ENCODE data around the gene SENP1.
"Not testable (repeated sequence)": the region's sequence is repeated elsewhere in the genome, so short reads cannot be mapped to it uniquely, and the experiment has no call there.

The SENP1 gene

DNA sequence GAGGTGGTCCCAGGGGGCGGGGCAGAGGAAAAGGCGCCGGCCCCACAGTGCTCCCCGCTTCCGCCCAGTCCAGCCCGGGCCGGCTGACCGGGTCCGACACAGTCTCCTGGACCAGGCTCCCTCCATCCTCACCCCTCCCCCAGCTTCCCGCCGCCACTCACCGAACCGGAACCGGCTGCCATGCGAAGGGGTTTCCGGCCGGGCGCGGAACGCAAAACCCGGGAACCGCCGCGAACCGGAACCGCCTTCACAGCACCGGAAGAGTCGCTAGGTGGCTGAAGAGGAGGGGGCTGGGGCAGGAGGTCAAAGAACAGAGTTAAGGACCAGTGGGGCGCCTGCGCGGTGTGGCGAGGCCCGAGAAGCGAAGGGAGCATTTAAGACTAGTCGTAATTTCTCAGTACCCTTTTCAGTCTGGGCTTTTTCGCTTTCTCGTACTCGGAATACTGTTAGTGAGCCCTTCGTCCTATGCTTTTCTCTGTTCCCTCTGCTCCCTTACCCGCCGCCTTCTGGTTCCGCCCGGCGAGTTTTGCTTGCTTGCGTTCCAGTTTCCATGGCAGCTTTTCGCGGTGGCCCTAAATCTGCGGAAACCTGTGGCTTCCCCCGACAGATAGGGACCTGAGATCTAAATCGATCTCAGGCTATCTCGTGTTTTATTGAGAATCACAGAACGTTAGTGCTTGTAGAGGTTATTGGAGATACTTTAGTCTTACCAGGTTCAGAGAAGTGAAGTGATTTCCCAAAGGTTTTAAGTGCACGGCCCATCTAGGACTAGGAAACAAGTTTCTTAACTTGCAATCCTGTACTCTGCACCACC, at the start of gene SENP1:
TSS of gene SENP1 (minus strand) at position 213 of the 814 bp plus-strand sequence. CDS start 4,607 bp downstream, outside the sequence.
- DNase-seq (ENCODE audit: low spot score): peak; percentile 88

DNA sequence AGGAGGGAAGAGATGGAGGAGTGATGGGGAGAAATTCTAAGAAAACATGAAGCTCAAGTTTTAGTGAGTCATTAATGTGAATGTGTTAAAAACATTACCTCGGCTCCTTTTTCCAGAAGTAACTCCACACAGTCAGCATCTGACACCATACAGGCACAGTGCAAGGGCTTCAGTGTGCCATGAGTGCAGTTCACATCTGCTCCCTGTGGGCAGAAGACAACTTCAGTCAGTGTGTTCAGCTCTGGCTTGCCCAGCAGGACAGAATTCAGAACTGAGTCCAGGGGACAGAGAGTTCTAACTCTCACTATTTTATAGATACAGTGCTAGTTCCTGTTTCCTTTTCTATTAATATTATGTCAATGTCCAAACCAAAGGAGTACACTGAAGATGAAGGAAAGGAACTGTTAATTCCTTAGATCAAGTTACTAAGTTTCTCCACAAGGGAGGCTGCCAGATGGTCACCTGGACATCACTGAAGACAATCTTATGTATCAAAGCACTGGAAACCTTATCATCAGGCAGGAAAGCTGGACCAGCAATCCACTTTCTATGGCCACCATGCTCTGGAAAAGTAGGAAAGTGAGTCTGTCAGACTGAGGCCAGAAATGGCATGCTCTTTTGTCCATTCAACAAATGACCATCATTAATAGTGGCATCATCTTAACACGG, 45.4 kb upstream of the SENP1 start:
- no peak for DNase-seq (ENCODE audit: low spot score)

DNA sequence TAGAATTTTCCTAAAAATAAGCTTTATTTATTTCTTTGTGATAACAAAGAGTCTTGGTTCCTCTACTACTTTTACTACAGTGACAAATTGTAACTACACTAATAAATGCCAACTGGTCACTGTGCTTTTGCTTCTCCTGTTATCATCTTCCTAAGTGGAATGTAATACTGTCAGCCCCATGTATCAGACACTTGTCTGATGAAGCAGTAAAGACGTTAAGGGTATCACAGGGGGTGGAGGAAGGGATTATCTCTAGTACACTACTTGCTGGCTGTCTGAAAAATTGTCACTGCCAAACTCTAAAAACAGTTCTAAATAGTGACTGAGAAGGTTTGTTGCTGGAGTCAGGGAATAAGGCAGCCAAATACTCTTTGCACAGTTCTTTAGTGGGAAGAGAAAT, 40.1 kb upstream of the SENP1 start:
- DNase-seq (ENCODE audit: low spot score): no peak

GRCh38 chr12:48143898-48144297, 38.0 kb upstream of the SENP1 start:
- peak; percentile 17 for DNase-seq (ENCODE audit: low spot score)

DNA sequence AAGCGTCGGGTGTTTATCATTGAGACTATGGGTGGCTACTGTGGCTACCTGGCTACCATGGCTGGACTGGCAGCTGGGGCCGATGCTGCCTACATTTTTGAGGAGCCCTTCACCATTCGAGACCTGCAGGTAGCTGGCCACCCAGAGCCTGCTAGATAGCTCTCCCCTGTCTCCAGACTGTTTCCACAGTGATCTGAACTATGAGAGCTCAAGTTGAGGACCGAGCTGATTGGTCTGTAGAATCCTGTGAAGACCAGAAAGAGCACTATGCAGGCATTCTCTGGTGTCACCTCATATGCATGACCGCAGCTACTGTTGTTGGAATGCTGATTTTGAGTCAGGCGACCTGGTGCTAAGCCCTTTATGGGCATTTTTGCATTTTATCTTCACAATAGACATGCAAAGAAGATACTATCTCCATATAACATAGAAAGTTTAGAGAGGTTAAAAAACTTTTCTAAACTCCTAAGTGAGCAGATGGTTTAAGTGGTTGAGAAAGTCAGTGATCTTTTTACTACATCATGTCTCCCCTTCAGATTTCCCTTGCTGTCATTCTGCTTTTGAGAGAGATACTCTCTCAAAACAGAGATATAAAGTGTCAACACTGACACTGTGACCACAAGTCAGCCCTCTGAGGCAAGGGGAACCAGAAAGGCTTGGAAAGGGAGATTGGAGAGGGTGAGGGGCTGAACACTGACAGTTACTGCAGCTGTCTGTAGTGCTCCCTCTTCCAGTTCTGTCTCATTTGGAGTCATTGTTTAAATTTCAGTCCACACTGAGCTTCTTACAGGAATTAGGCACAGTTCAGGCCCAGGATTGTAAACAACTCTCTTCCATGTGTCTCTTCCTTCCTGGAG, 37.2 kb upstream of the SENP1 start:
- DNase-seq (ENCODE audit: low spot score): peak; percentile 31

DNA sequence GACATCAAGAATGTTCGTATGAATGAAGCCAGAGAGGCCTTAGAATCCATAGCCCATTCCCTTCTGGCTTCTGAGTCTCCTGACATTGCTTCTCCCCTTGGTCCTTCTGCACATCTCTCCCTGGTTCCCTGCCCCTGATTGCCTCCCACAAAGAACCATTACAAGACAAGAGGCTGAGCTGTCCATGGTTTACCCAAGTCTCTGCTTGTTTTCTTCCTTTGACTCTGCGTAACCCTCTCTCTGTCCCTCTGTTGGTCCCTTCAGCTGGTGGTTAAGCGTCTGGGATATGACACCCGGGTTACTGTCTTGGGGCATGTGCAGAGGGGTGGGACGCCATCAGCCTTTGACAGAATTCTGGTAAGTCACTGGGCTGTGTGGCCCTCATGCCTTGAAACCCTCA, 29.1 kb upstream of the SENP1 start:
- no peak for DNase-seq (ENCODE audit: low spot score)

GRCh38 chr12:48132826-48133225, 26.9 kb upstream of the SENP1 start:
- no peak for DNase-seq (ENCODE audit: low spot score)

GRCh38 chr12:48131517-48131916, 25.6 kb upstream of the SENP1 start:
- DNase-seq (ENCODE audit: low spot score): no peak

DNA sequence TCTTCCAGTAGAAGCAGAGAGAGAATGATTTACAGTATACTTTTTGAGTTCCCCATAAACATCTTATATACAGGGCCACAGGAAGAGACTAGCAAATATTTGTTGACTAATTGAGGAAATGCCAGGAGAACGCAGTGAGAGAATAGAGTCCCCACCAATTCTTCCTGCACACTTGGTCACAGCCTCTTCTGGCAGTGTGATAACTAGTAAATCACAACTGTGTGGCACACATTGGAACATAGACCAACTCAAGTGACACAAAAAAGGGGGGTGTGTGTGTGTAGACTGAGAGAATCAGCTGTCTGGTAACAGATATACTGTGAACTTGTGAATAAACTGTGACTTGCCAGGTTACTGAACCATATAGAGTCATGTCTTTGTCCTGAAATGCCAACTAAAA, 23.5 kb upstream of the SENP1 start:
- DNase-seq (ENCODE audit: low spot score): no peak

- no peak for DNase-seq (ENCODE audit: low spot score)
Measured at GRCh38 chr12:48128800-48129199, 22.9 kb upstream of the SENP1 start.

DNA sequence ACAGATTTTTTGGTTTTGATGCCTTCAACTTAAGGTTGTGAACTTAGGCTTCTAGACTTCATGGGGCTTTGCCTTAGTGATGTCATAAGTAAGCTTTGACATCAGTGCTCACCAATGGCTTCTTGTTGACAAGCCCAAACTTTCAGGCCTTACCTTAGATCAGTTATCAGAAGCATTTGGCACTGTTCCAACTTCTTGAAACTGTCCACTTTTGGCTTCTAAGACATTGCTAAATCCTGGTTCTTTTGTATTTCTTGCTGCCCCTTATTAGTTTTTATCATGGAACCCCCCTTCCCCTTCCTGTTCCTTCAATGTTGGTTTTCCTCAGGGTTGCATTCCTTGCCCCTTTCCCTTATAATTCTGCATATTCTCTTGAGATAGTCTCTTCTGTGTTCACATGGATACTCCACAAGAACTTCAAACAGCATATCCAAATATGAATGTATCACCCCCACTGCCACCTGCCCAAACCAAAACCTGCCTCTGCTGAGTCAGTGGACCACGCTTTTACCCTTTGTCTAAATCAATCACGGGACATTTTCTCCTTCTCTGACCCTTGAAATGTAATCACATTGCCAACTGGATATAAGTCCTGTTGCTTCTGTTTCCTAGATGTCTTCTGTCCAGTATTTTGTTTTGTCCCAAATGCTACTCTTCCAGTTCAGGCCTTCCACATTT, 21.2 kb upstream of the SENP1 start:
- DNase-seq (ENCODE audit: low spot score): no peak

- no peak for DNase-seq (ENCODE audit: low spot score)
Measured at GRCh38 chr12:48125985-48126384, 20.1 kb upstream of the SENP1 start.

- not testable (repeated sequence) for DNase-seq (ENCODE audit: low spot score)
Measured at GRCh38 chr12:48125542-48125941, 19.7 kb upstream of the SENP1 start.

DNA sequence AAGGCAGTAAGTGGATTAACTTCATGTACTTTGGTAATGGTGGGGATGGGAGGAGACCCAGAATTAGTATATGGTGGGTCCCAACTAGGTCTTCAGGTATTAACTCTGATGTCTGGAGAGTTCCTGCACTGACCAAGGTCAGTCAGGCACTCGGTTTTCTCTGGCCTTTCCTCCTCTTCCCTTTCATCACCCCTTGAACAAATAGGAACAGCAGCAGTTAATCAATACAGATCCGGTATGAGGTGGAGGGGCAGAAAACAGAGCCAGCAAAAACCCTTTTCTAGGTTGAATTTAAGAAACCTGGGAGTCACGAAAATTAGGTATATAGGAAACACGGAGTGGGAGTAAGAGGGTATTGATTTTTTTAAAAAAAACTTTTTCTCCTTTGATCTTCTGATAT, 17.3 kb upstream of the SENP1 start:
- no peak for DNase-seq (ENCODE audit: low spot score)

- DNase-seq (ENCODE audit: low spot score): no peak
Measured at GRCh38 chr12:48122065-48122834, 16.4 kb upstream of the SENP1 start.

DNA sequence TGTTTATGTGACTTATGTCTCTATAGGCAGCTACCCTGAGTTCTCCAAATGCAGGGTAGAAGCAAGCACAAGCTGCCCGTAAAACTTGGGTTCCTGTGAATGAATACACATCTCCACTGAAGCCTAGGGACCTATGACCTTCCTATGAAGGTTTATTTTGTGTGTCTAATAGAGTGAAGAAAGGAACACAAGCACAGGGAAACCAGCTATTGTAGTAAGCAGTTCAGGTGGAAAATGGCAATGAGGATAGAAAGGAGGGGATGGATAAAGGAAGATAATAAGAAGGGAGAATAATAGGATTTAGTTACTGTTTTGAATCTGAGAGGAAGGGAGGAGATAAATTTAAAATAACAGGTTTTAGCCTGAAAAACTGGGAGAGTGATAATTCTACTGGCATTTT, 15.6 kb upstream of the SENP1 start:
- DNase-seq (ENCODE audit: low spot score): no peak

- no peak for DNase-seq (ENCODE audit: low spot score)
Measured at GRCh38 chr12:48119834-48120195, 13.9 kb upstream of the SENP1 start.

DNA sequence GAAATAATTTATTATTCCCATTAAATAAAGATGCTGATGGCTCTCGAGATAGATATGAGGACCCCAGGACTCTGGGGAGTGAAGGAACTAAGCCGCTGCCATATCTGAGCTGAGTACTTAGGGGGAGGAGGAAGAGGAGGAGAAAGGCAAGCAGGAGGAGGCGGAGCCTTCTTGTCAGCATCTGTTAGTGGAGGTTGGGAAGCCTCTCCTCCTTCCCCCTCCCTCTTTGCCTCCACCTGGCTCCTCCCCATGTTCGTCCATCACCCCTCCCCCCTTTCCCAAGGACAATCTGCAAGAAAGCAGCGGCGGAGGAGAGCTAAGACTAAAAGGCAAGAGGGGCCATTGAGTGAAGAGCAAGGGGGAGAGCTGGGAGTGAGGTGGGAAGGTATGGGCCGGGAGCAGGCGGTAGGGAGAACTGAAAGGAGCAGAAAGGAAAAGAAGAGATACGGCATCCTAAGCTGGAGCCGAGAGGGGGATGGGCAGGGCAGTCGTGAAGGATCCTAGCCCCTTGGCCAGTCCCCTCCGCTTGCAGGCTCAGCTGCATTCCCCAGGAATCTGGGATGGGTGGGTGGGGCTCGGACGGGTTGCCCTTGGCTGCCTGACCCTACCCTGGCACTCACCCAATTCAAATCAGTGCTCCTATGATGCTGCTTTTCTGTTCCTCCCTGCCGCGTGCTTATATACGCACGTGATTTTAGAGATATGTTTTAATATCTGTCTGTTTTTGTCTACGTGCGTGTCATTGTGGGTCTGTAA, 13.4 kb upstream of the SENP1 start, which contains the start of gene PFKM:
TSS of gene PFKM (plus strand) at position 287 of the 756 bp plus-strand sequence. CDS start 3,411 bp downstream, outside the sequence.
- DNase-seq (ENCODE audit: low spot score): peak; percentile 96

GRCh38 chr12:48118284-48118871, 12.5 kb upstream of the SENP1 start:
- peak; percentile 29 for DNase-seq (ENCODE audit: low spot score)

GRCh38 chr12:48115957-48116356, 10.1 kb upstream of the SENP1 start:
- DNase-seq (ENCODE audit: low spot score): no peak
